SK-N-SH (cell line): ENCODE data around the gene DCAKD. TPM values are rescaled to one million over a fixed set of nuclear protein-coding genes. Genes with fewer than 3 reads are reported as not detected.
A peak's percentile ranks its signal among the peaks of the same experiment; 100 is the strongest.

Source experiments
- CTCF ChIA-PET: fragments of 300-600, 350-600 bp; formaldehyde crosslinking; extraction: SDS; loops from one replicate; lab custom pipeline; 2021; lab: Yijun Ruan, JAX
- POLR2A ChIA-PET: fragments of 350-600 bp; sonication (Branson Sonifier 250); formaldehyde crosslinking; extraction: SDS; loops from one replicate; lab custom pipeline; 2020; ENCODE audit warnings: antibody characterized with exemption, inconsistent platforms; lab: Yijun Ruan, JAX
- DNase-seq: peaks from one replicate; pipeline ENCODE4 v3.0.0; 2012
- H2AFZ ChIP-seq: fragments of 200-600 bp; sonication (generic); 2 replicates; pipeline ENCODE4 v1.8.1; 2016; ENCODE audit warnings: antibody characterized with exemption, mild to moderate bottlenecking, low read depth
- H3F3A ChIP-seq: fragments of 200-600 bp; sonication (generic); replicated peaks from 2 replicates; pipeline ENCODE3; 2016; ENCODE audit warnings: antibody characterized with exemption, mild to moderate bottlenecking; ENCODE audit not compliant: insufficient read depth
- H3K27ac ChIP-seq, 2 experiments: fragments of 200-500 bp in 1 of 2; fragments of 200-600 bp in 1 of 2; sonication (Bioruptor generic) in 1 of 2; sonication (generic), shearing (Covaris generic) in 1 of 2; 2 replicates each; pipeline versions ENCODE4 v1.5.1 to v1.6.1; 2014 to 2016; ENCODE audit warnings: low read depth in 2 of 2, inconsistent platforms in 1 of 2, low read length in 1 of 2, mild to moderate bottlenecking in 1 of 2, mixed read lengths in 1 of 2
- H3K27me3 ChIP-seq: fragments of 200-600 bp; sonication (generic), shearing (Covaris generic); 2 replicates; pipeline ENCODE4 v1.6.1; 2016; ENCODE audit warnings: mixed run types; ENCODE audit not compliant: insufficient read depth
- H3K36me3 ChIP-seq, 2 experiments: fragments of 200-500 bp in 1 of 2; fragments of 200-600 bp in 1 of 2; sonication (Bioruptor generic) in 1 of 2; sonication (generic) in 1 of 2; replicated peaks in 1 of 2; 2 replicates each; pipeline versions ENCODE3 to v1.5.1; 2014 to 2016; ENCODE audit warnings: low read length in 1 of 2, mild to moderate bottlenecking in 1 of 2; ENCODE audit not compliant: insufficient read depth in 2 of 2, control insufficient read depth in 1 of 2
- H3K4me1 ChIP-seq, 2 experiments: fragments of 200-500 bp in 1 of 2; fragments of 200-600 bp in 1 of 2; sonication (Bioruptor generic) in 1 of 2; sonication (generic), shearing (Covaris generic) in 1 of 2; 2 replicates each; pipeline versions ENCODE4 v1.5.1 to v1.6.1; 2014 to 2016; ENCODE audit warnings: low read depth in 1 of 2, low read length in 1 of 2, mixed run types in 1 of 2; ENCODE audit not compliant: insufficient read depth in 2 of 2, control insufficient read depth in 1 of 2
- H3K4me2 ChIP-seq: fragments of 200-600 bp; sonication (generic), shearing (Covaris generic); 2 replicates; pipeline ENCODE4 v1.6.1; 2017; ENCODE audit warnings: mixed run types
- H3K4me3 ChIP-seq, 2 experiments: fragments of 200-500 bp in 1 of 2; fragments of 200-600 bp in 1 of 2; sonication (Bioruptor generic) in 1 of 2; sonication (generic), shearing (Covaris generic) in 1 of 2; 2 replicates each; pipeline versions ENCODE4 v1.5.1 to v1.8.1; 2014 to 2016; ENCODE audit warnings: low read depth in 2 of 2, inconsistent platforms in 1 of 2, low read length in 1 of 2, mild to moderate bottlenecking in 1 of 2, mixed read lengths in 1 of 2, moderate library complexity in 1 of 2
- H3K79me2 ChIP-seq: fragments of 200-600 bp; sonication (generic); 2 replicates; pipeline ENCODE4 v1.8.1; 2017; ENCODE audit warnings: mild to moderate bottlenecking; ENCODE audit not compliant: insufficient read depth
- H3K9ac ChIP-seq: fragments of 200-600 bp; sonication (generic); 2 replicates; pipeline ENCODE4 v1.6.1; 2017; ENCODE audit warnings: mixed run types
- H3K9me2 ChIP-seq: fragments of 200-600 bp; sonication (generic); 2 replicates; pipeline ENCODE4 v1.6.1; 2017; ENCODE audit warnings: mixed run types
- H3K9me3 ChIP-seq: fragments of 200-600 bp; sonication (generic); 2 replicates; pipeline ENCODE4 v1.6.1; 2017; ENCODE audit warnings: mixed run types, mild to moderate bottlenecking, moderate library complexity
- H4K20me1 ChIP-seq: fragments of 200-600 bp; sonication (generic); 2 replicates; pipeline ENCODE4 v1.6.1; 2017; ENCODE audit warnings: mild to moderate bottlenecking, mixed run types; ENCODE audit not compliant: insufficient read depth
- CHD2 ChIP-seq: fragments of 150-350 bp; IDR thresholded peaks from 2 replicates; pipeline ENCODE4 v1.6.1; 2018; ENCODE audit warnings: low read length; ENCODE audit not compliant: partially characterized antibody
- EP300 ChIP-seq, 2 experiments: IDR thresholded peaks; 2 replicates each; pipeline versions ENCODE4 v1.4.0 to v1.6.1; 2012; ENCODE audit warnings: borderline replicate concordance in 1 of 2, low read depth in 1 of 2, low read length in 1 of 2
- FOSL2 ChIP-seq: IDR thresholded peaks from 2 replicates; pipeline ENCODE4 v1.4.0; 2012; ENCODE audit warnings: low read depth, mild to moderate bottlenecking, moderate library complexity, borderline replicate concordance
- FOXJ3 ChIP-seq: sonication (generic); formaldehyde crosslinking; IDR thresholded peaks from 2 replicates; pipeline ENCODE4 v1.5.1; 2020; ENCODE audit warnings: mild to moderate bottlenecking, missing genetic modification reagents
- FOXM1 ChIP-seq: IDR thresholded peaks from 2 replicates; pipeline ENCODE4 v1.4.0; 2012; ENCODE audit warnings: low read depth, mild to moderate bottlenecking
- GABPA ChIP-seq: IDR thresholded peaks from 2 replicates; pipeline ENCODE4 v1.4.0; 2012; ENCODE audit warnings: low read depth, mild to moderate bottlenecking
- GATA2 ChIP-seq: sonication (generic); formaldehyde crosslinking; IDR thresholded peaks from 2 replicates; pipeline ENCODE4 v1.5.0; 2020; ENCODE audit warnings: mild to moderate bottlenecking, missing genetic modification reagents
- JUND ChIP-seq: IDR thresholded peaks from 2 replicates; pipeline ENCODE4 v1.4.0; 2012
- NFIC ChIP-seq: IDR thresholded peaks from 2 replicates; pipeline ENCODE4 v1.4.0; 2012; ENCODE audit warnings: borderline replicate concordance
- RAD21 ChIP-seq: IDR thresholded peaks from 2 replicates; pipeline ENCODE4 v1.6.1; 2012; ENCODE audit warnings: mild to moderate bottlenecking, low read length
- RCOR1 ChIP-seq: fragments of 150-350 bp; IDR thresholded peaks from 2 replicates; pipeline ENCODE4 v1.6.1; 2017; ENCODE audit warnings: antibody characterized with exemption, low read length
- SIN3A ChIP-seq: IDR thresholded peaks from 2 replicates; pipeline ENCODE4 v1.6.1; 2012; ENCODE audit warnings: low read depth, mild to moderate bottlenecking, low read length, moderate library complexity, borderline replicate concordance
- SMC3 ChIP-seq: IDR thresholded peaks from 2 replicates; pipeline ENCODE4 v1.6.1; 2012; ENCODE audit warnings: low read depth, low read length, improper control_type of control experiment
- TAF1 ChIP-seq: IDR thresholded peaks from 2 replicates; pipeline ENCODE4 v1.6.1; 2012; ENCODE audit warnings: low read depth, mild to moderate bottlenecking, low read length, moderate library complexity, borderline replicate concordance
- TCF12 ChIP-seq: IDR thresholded peaks from 2 replicates; pipeline ENCODE4 v1.4.0; 2012
- TEAD4 ChIP-seq: IDR thresholded peaks from 2 replicates; pipeline ENCODE4 v1.4.0; 2012; ENCODE audit warnings: mild to moderate bottlenecking, borderline replicate concordance; ENCODE audit not compliant: insufficient read depth
- WGBS: methylation state at CpG from one replicate; pipeline ENCODE4 v1.1.6; 2017; ENCODE audit warnings: low lambda C conversion rate; 5-methylcytosine and 5-hydroxymethylcytosine counted together
- polyA plus RNA-seq, 3 experiments: library from polyadenylated mRNA; depleted of rRNA; stranded (reverse); fragments of >200 nt; gene quantifications; 2 replicates each; pipeline ENCODE4 v1.2.3, GENCODE V29; 2012
- TF ChIP-seq, protein P1 (sequence below): fragments of 150-350 bp; IDR thresholded peaks from 2 replicates; pipeline ENCODE4 v1.6.1; 2017; ENCODE audit warnings: antibody characterized with exemption, low read length, low read depth, borderline replicate concordance
- TF ChIP-seq, protein P2 (sequence below): fragments of 200-600 bp; sonication (generic); IDR thresholded peaks from 2 replicates; pipeline ENCODE4 v1.6.1; 2017; ENCODE audit warnings: antibody characterized with exemption, mild to moderate bottlenecking, moderate library complexity
- TF ChIP-seq, protein P3 (sequence below): IDR thresholded peaks from 2 replicates; pipeline ENCODE4 v1.4.0; 2012; ENCODE audit warnings: low read depth, borderline replicate concordance

Gene DCAKD
- polyA plus RNA-seq, 1 of the 3 experiments (the other 2 are of a cell fraction): 48.8 TPM

DNA sequence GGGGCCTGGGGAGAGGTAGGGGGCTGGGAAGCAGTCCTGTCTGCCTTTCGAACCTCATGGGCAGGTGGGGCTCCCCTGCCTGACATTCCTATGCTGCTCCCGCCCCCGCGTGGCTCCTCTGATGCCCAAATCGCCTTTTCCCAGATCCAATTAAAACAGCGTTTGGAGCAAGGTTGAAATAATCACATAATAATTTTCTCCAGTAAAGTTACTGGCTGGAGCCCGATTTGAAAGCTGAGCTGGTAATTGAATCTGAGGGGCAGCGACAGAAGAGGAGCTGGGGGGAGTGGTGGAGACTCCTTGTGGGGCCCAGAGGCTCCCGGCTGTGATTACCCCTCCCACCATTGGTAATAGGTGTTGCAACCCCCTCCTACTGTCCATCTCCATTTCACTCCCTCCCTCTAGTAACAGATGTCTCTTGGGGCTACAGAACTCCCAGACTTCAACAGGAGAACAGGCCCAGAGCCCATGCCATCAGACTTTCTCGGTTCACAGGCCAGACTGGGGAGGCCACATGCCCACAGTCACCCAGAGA lies 44.4 kb downstream of the DCAKD start:
- no peak overlapping the region for H3K4me2 ChIP-seq
- H3K4me3 ChIP-seq: no peak overlapping the region
- H3K9ac ChIP-seq: no peak overlapping the region
- no peaks in the 10 kb centered on the region for H3K36me3 ChIP-seq
- no peak for TF ChIP-seq RCOR1
- no peak for TF ChIP-seq JUND
- TF ChIP-seq TAF1: no peak
- no peak for TF ChIP-seq TEAD4
- TF ChIP-seq FOXJ3 (CRISPR knock-in tag): no peak
- TF ChIP-seq SMC3: no peak
- TF ChIP-seq, protein P1, sequence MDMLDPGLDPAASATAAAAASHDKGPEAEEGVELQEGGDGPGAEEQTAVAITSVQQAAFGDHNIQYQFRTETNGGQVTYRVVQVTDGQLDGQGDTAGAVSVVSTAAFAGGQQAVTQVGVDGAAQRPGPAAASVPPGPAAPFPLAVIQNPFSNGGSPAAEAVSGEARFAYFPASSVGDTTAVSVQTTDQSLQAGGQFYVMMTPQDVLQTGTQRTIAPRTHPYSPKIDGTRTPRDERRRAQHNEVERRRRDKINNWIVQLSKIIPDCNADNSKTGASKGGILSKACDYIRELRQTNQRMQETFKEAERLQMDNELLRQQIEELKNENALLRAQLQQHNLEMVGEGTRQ: no peak
- TF ChIP-seq GATA2: no peak
- no peak for TF ChIP-seq GABPA
- no peak for TF ChIP-seq SIN3A
- TF ChIP-seq, protein P2, sequence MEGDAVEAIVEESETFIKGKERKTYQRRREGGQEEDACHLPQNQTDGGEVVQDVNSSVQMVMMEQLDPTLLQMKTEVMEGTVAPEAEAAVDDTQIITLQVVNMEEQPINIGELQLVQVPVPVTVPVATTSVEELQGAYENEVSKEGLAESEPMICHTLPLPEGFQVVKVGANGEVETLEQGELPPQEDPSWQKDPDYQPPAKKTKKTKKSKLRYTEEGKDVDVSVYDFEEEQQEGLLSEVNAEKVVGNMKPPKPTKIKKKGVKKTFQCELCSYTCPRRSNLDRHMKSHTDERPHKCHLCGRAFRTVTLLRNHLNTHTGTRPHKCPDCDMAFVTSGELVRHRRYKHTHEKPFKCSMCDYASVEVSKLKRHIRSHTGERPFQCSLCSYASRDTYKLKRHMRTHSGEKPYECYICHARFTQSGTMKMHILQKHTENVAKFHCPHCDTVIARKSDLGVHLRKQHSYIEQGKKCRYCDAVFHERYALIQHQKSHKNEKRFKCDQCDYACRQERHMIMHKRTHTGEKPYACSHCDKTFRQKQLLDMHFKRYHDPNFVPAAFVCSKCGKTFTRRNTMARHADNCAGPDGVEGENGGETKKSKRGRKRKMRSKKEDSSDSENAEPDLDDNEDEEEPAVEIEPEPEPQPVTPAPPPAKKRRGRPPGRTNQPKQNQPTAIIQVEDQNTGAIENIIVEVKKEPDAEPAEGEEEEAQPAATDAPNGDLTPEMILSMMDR: no peak
- no peak for TF ChIP-seq TCF12
- TF ChIP-seq RAD21: no peak
- TF ChIP-seq FOSL2: no peak
- TF ChIP-seq, protein P3, sequence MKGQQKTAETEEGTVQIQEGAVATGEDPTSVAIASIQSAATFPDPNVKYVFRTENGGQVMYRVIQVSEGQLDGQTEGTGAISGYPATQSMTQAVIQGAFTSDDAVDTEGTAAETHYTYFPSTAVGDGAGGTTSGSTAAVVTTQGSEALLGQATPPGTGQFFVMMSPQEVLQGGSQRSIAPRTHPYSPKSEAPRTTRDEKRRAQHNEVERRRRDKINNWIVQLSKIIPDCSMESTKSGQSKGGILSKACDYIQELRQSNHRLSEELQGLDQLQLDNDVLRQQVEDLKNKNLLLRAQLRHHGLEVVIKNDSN: no peak
- no peak for TF ChIP-seq CHD2
- no peak for TF ChIP-seq FOXM1
- no peak for TF ChIP-seq EP300 (IDR thresholded peaks at IDR 0.05; ENCODE audit: borderline replicate concordance in 1 of 2, low read depth in 1 of 2, low read length in 1 of 2)
- TF ChIP-seq NFIC: no peak
- TF ChIP-seq, all 33 proteins: peak for 0
- ChIA-PET CTCF (interaction anchor here (1.4 kb wide), 1 partner anchor 14 kb away, joined by 5 read pairs; no protein-coding TSS in a partner anchor), POLR2A (no interaction called here)
- H3K9me3 ChIP-seq: no peaks in the 10 kb centered on the region
- H3K27me3 ChIP-seq: no peaks in the 10 kb centered on the region
- peak; percentile 50 for DNase-seq
- H3K4me1 ChIP-seq: peaks cover 0 to 10% of the 10 kb centered on the region in 2 experiments; a peak in 1 of 4 replicates
- no peaks in the 10 kb centered on the region for H3K79me2 ChIP-seq
- H3K27ac ChIP-seq: no peak overlapping the region
- H4K20me1 ChIP-seq: no peaks in the 10 kb centered on the region
- no peaks in the 10 kb centered on the region for H3F3A ChIP-seq
- H3K9me2 ChIP-seq: no peaks in the 10 kb centered on the region
- H2AFZ ChIP-seq: no peak overlapping the region
- 48% methylated on average over 10 of the region's 10 CpGs for WGBS
